GM10248 (cell line): ENCODE data around the gene FEM1C.
A peak's percentile ranks its signal among the peaks of the same experiment; 100 is the strongest.

ENCODE experiments used
- CTCF ChIA-PET: fragments of 300-600 bp; sonication (Branson Sonifier 250); formaldehyde crosslinking; extraction: SDS; loops from one replicate; lab custom pipeline; 2021; ENCODE audit warnings: antibody characterized with exemption; lab: Yijun Ruan, JAX
- POLR2A ChIA-PET: fragments of 350-650 bp; sonication (Branson Sonifier 250); formaldehyde crosslinking; extraction: SDS; loops from one replicate; lab custom pipeline; 2020; ENCODE audit warnings: antibody characterized with exemption; lab: Yijun Ruan, JAX
- DNase-seq: peaks from one replicate; pipeline ENCODE4 v3.0.0; 2012; ENCODE audit errors: extremely low spot score
- TF ChIP-seq, protein P1 (sequence below): IDR thresholded peaks from 2 replicates; pipeline ENCODE4 v1.5.1; 2012; ENCODE audit warnings: mild to moderate bottlenecking, low read depth; ENCODE audit errors: extremely low read depth, missing control alignments, control extremely low read depth

FEM1C gene

GRCh38 chr5:115543365-115544042 is 1.1 kb downstream of the FEM1C start:
- DNase-seq, result peak; percentile 41
- TF ChIP-seq, protein P1, sequence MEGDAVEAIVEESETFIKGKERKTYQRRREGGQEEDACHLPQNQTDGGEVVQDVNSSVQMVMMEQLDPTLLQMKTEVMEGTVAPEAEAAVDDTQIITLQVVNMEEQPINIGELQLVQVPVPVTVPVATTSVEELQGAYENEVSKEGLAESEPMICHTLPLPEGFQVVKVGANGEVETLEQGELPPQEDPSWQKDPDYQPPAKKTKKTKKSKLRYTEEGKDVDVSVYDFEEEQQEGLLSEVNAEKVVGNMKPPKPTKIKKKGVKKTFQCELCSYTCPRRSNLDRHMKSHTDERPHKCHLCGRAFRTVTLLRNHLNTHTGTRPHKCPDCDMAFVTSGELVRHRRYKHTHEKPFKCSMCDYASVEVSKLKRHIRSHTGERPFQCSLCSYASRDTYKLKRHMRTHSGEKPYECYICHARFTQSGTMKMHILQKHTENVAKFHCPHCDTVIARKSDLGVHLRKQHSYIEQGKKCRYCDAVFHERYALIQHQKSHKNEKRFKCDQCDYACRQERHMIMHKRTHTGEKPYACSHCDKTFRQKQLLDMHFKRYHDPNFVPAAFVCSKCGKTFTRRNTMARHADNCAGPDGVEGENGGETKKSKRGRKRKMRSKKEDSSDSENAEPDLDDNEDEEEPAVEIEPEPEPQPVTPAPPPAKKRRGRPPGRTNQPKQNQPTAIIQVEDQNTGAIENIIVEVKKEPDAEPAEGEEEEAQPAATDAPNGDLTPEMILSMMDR, result no peak
- ChIA-PET CTCF (interaction anchor here (1.0 to 7.8 kb wide), 11 partner anchors 8 to 239 kb away, joined by 3 to 62 read pairs (median 5); no protein-coding TSS in a partner anchor), POLR2A (interaction anchor here (0.8 to 2.1 kb wide), 4 partner anchors 9 to 60 kb away, joined by 3 to 8 read pairs (median 4); no protein-coding TSS in a partner anchor)

GRCh38 chr5:115542651-115543364 is 1.8 kb downstream of the FEM1C start:
- POLR2A ChIA-PET, result interaction anchor here (0.6 to 2.1 kb wide), 4 partner anchors 8 to 61 kb away, joined by 3 to 8 read pairs (median 4); no protein-coding TSS in a partner anchor
- TF ChIP-seq, protein P1, result no peak
- CTCF ChIA-PET, result interaction anchor here (0.7 to 7.8 kb wide), 11 partner anchors 9 to 234 kb away, joined by 3 to 62 read pairs (median 4); no protein-coding TSS in a partner anchor

DNA sequence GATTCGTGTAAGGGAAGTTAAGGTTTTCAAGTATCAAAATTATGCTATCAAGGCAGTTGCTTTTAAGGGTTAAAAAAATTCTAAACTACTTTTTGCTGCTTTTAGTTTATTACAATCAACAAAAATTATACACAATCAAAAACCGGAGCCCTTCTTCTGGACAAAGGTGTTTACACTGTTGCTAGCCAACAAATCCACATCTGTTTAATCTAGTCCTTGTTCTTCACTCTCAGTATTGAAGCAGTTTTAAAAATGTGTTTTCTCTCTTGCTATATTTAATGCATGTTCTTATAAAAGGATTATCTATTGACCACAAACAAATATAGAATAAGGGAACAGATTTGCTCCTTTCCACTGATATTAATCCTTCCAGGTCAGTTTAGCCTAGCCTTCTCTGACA is 2.5 kb downstream of the FEM1C start:
- ChIA-PET CTCF (interaction anchor here (1.0 to 7.8 kb wide), 9 partner anchors 8 to 233 kb away, joined by 3 to 62 read pairs (median 4); no protein-coding TSS in a partner anchor), POLR2A (interaction anchor here (0.6 kb wide), 1 partner anchor 33 kb away, joined by 3 read pairs; no protein-coding TSS in a partner anchor)
- TF ChIP-seq, protein P1, result no peak
- no peak for DNase-seq

More at GRCh38 chr5:115542651-115543364, 1.8 kb downstream of the FEM1C start:
- no peak for DNase-seq

GRCh38 chr5:115541611-115542010 is 3.0 kb downstream of the FEM1C start:
- no peak for DNase-seq
- ChIA-PET POLR2A (interaction anchor here (1.0 kb wide), 1 partner anchor 83 kb away, joined by 3 read pairs; no protein-coding TSS in a partner anchor), CTCF (interaction anchor here (1.3 to 7.8 kb wide), 4 partner anchors 16 to 32 kb away, joined by 3 to 62 read pairs (median 4); no protein-coding TSS in a partner anchor)
- TF ChIP-seq, protein P1, result no peak

GRCh38 chr5:115535479-115536035 is 9.0 kb downstream of the FEM1C start:
- TF ChIP-seq, protein P1, result no peak
- DNase-seq, result no peak
- ChIA-PET POLR2A (no interaction called here), CTCF (interaction anchor here (1.2 to 1.8 kb wide), 2 partner anchors 9 to 41 kb away, joined by 3 to 5 read pairs; no protein-coding TSS in a partner anchor)

- DNase-seq, result no peak
- POLR2A ChIA-PET, result interaction anchor here (1.0 kb wide), 1 partner anchor 42 kb away, joined by 3 read pairs; no protein-coding TSS in a partner anchor
- TF ChIP-seq, protein P1, result no peak
- CTCF ChIA-PET, result no interaction called here
These were observed 12.1 kb downstream of the FEM1C start for GRCh38 chr5:115532517-115532916.
